HG03571 (cell line): ENCODE measurements around the gene PPP1R9B.

Experiments used
- ATAC-seq: cut with Tn5 transposase; IDR thresholded peaks from one replicate; pipeline ENCODE4 v1.9.1; 2021; ENCODE audit not compliant: unreplicated experiment

Gene PPP1R9B

DNA sequence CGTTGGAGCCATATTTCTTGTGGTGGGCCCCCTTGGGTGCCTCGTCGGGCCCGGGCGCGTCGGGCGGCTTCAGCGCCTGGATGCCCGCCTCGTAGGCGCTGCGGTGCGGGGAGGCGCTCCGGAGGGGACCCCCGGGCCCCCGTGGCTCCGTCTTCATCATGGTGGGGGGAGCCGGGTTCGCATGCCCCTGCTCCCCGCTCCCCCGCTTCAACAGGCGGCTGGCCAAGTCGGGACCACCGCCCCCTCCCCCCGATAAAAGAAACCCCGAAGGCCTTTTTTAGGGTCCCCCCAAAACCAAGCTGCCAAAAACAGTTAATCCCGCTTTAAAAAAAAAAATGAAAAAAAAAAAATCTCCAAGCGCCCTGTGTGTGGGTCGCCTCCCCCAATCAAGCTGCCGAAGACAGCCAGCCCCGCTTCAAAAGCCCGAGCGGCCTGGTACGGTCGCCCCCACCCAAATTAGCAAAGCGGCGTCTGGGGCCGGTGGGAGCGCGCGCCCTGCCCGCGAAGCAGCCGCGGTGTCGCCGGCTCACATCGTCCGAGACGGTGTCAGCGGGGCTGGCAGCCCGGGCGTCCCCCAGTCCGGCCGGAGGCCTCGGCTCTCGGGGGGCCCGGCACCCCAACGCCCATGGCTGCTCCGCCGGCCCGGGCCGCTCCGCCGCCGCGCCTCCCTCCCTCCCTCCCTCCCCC, at the start of gene PPP1R9B:
TSS of gene PPP1R9B (minus strand) at position 324 of the 687 bp plus-strand sequence. CDS start at position 160, 164 bp downstream.
- no peak for ATAC-seq

GRCh38 chr17:50199803-50200456, 49.5 kb upstream of the PPP1R9B start:
- ATAC-seq: no peak

DNA sequence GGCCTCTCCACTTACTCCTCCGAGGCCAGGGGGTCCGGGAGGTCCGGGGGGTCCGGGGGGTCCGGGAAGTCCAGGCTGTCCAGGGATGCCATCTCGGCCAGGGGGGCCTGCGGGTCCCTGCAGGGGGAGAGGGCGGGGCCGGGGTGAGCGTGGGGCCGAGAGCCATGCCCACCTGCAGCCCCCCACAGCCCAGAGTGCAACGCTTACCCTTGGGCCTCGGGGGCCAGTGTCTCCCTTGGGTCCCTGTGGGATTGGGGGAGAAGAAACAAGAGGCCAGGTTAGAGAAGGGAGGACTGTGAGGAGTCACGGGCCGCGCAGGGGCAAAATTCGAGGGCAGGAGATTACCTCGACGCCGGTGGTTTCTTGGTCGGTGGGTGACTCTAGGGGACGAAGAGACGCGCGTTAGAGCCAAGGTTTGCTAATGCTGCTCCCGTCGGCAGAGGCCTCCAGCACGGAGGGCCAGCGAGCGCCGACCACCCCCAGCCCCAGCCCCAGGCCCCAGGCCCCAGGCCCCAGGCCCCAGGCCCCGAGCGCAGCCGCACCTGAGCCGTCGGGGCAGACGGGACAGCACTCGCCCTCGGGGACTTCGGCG, 48.8 kb upstream of the PPP1R9B start:
- ATAC-seq: no peak

DNA sequence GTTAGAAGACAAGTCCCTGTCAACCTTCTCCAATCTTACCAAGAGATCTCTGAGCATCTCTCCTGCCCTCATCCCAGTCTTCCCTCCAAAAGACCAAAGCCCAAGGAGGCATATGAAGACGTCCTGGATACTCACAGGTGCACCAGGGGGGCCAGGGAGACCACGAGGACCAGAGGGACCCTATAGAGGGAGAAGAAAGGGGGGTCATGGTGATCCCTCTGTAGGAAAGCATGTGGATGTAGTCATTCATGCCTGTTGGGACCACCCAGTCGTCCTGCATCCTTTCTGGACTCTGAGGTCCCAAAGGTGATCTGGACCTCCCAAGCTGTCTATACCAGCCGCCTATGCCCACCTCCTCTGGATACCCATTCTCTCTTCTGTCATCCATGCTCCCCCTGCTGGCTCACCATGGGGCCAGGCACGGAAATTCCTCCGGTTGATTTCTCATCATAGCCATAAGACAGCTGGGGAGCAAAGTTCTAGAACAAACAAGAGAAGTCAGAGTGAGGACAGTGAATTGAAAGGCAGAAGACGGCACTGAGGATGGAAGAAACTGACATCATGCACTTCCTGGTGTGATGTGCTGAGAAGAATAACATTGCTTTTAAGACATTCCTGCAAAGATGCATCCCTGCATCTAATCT, 47.7 kb upstream of the PPP1R9B start:
- ATAC-seq: no peak

DNA sequence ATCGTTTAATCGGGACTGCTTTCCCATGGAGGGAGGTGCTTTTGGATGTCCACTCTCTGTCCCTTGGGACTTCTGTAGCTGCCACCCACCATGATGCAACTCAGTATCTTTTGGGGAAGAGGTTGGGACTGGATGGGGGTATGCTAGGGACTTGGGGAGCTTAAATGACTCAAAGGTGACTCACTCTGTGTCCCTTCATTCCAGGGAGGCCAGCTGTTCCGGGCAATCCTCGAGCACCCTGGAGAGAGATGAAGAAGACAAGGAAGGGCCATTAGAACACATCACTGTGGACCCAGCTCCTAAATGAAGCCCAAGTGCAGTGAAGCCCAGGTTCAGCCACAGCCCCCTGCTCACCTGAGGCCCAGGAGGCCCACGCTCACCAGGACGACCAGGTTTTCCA, 46.3 kb upstream of the PPP1R9B start:
- ATAC-seq: no peak

GRCh38 chr17:50196036-50196435, 45.6 kb upstream of the PPP1R9B start:
- ATAC-seq: no peak

DNA sequence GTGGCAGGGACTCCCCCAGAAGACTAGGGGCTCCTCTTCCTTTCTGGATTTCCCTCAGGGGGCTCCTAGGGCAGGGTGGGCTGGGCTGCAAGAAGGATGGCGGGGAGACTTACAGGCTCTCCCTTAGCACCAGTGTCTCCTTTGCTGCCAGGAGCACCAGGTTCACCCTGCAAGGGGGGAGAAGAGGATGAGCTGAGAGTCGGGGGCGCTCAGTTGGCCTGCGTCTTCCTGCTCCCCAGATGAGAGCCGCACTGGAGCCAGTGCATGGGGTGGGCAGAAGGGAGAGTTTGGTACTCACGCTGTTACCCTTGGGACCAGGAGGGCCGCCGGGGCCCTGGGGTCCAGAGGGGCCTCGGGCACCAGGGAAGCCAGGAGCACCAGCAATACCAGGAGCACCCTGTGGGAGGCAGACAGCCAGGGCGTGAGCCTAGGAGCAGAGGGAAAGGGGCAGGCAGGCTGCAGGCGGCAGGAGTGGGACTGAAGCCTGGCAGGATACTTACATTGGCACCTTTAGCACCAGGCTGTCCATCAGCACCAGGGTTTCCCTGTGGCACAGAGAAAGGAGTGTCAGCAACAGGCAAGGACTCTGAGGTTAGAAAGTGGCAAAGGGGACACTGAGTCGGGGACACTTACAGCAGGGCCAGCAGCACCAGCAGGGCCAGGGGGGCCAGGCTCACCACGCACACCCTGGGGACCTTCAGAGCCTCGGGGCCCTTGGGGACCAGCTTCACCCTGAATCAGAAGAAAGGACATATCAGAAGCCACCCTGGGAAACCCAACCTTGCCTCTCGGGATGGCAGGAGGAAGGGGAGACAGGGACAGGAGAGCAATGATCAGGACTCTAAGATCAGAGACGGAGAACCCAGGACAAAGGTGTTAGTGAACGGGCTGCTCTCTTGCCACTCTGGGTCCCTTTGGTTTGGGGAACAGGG, 44.7 kb upstream of the PPP1R9B start:
- ATAC-seq: no peak

GRCh38 chr17:50194140-50194933, 43.9 kb upstream of the PPP1R9B start:
- ATAC-seq: no peak

DNA sequence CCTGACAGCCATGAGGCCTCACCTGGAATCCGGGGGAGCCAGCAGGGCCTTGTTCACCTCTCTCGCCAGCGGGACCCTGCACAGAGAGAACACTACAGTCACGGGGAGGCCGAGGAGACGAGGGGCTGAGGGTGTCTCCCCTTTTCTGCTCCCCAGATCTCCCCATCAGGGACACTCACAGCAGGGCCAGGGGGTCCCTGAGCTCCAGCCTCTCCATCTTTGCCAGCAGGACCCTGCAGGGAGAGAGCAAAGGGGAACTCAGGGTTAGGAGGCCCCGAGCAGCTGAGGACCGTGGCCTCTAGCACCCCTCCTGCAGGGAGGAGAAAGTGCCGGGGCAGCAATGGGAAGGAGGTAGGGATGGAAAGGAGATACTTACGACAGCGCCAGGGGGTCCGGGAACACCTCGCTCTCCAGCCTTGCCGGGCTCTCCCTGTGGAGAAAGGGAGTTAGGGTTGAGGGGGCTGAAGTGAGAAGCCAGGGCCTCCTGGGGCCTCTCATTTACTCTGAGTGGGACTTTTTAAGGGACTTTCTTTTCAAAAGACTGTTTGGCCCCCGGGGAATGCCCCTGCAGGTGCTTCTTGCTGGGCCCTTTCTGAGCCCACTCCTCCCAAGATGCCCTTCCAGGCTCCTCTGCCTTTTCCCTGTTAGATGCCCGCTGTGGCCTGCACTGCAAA, 42.3 kb upstream of the PPP1R9B start:
- ATAC-seq: no peak

- no peak for ATAC-seq
These were observed 41.7 kb upstream of the PPP1R9B start for GRCh38 chr17:50192144-50192617.

DNA sequence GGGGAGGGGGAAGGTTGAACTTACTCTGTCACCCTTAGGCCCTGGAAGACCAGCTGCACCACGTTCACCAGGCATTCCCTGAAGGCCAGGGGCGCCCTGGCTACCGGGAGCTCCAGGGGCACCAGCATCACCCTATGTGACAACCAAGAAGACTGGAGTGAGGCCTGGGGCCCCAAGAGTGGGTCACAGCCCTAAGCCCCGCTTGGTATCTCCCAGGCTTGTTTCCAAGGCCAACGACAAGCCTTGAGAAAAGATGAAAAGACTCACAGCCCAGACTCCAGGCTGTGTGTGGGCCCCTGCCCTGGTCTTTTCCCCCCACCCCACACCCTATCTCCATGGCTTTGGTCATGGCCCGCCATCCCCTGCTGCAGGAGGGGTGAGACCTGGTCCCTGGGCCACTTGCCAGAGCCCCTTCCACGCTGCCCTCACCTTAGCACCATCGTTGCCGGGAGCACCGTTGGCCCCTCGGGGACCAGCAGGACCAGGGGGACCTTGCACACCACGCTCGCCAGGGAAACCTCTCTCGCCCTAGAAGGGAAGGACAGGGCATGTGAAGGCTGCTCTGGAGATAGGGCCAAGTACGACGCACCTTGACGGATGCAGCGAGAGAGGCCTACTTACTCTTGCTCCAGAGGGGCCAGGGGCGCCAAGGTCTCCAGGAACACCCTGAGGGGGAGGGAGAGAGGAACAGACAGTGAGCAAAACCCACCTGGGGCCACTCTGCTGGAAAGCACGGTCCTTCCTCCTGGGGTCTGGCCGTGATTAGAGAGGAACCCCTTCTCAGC, 41.1 kb upstream of the PPP1R9B start:
- no peak for ATAC-seq

GRCh38 chr17:50190603-50191358, 40.3 kb upstream of the PPP1R9B start:
- no peak for ATAC-seq

- ATAC-seq: no peak
These were observed 39.8 kb upstream of the PPP1R9B start for GRCh38 chr17:50190293-50190602.

DNA sequence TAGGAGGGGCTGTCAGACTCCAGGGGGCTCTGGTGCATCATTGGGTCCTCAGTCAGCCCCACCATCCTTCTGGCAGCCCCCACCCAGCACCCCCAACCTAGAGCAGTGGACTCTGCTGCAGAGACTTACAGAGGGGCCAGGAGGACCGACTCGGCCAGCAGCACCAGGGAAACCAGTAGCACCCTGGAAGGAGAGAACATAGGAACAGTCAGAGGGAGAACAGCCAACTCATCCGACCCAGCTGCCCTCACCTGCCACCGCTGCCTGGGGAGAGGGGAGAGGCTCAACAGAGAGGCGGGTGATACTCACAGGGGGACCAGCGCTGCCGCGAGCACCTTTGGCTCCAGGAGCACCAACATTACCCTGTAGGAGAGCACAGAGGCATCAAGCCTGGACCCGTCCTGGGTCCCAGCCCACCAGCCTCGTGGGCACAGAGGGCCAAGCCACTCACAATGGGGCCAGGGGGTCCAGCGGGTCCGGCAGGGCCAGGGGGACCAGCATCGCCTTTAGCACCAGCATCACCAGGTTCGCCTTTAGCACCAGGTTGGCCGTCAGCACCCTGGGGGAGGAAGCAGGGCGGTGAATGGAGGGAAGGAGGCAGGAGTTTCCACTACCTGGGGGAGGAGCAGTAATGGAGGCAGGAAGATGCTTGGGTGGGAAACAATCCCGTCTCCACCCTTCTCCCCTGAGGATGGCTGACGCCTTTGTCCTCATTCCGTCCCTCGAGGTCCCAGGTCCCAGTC, 39.2 kb upstream of the PPP1R9B start:
- no peak for ATAC-seq

GRCh38 chr17:50188921-50189549, 38.6 kb upstream of the PPP1R9B start:
- no peak for ATAC-seq

DNA sequence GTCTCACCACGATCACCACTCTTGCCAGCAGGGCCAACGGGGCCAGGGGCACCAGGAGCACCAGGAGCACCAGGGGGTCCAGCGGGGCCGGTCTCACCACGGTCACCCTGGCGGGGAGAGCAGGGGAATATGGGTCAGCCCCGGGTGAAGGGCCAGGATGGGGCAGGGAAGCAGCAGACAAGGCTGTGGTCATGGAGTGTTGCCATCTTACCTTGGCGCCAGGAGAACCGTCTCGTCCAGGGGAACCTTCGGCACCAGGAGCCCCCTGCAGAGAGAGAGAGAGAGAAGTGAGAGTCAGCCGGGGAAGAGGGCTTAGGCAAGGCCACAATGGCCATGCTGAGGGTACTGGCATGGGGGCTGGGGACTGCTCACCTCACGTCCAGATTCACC, 38.0 kb upstream of the PPP1R9B start:
- ATAC-seq: no peak
